ENCODE data around the gene RAD21L1.

GRCh38 chr20:1202762-1203504 is 22.9 kb upstream of the RAD21L1 start, which contains the start of gene C20orf202:
- TF ChIP-seq CTCF (IDR thresholded peaks at IDR 0.05; ENCODE audit: low read depth, low read length) (no peak), POLR2A (IDR thresholded peaks at IDR 0.05; ENCODE audit: extremely low read depth, insufficient read length) (no peak)
